ENCODE results near the gene NRG3.
"Not testable (repeated sequence)": the region's sequence is repeated elsewhere in the genome, so short reads cannot be mapped to it uniquely, and the experiment has no call there.

NRG3 gene

DNA sequence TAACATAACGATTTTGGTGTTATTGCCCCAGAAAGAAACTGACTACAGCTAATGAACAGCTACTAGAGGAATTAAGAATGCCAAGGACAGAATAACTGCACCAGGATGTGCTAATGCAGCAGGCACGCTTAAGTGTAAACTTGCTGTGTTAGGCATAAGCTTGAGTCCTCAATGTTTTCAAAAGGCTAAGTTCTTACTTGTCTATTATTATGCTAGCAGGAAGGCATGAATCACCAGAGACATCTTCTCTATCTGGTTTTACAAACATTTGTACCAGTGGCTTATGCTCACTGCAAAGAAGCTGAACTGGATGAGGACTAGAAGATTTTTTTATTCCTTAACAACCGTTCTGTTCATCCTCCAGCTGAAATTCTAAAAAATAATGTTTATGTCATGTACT is 1035.3 kb downstream of the NRG3 start:
- no peak for DNase-seq (ENCODE audit: low read depth in 2 of 2)

DNA sequence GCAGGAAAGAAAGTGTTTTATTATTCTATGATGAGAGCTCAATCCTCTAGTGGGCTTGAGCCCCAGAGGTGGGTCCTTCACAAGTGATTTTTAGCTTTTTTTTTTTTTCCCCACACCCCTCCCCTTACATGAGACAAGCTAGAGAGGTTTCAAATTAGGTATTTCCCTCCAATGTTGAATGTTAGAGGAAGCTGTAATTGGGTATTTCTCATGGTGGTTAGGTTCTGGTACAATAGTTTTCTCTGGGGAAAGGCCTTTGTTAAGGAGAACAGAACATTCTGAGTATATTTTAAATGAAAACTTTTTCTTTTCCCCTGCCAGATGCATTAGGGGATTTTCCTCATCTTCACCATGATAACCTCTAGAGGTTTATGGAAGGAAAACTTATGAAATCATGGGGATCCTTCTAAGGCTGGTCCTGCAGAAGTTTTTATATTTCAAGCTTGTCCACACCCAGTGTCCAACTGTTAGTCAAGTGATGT is 1039.7 kb downstream of the NRG3 start:
- DNase-seq (ENCODE audit: low read depth in 2 of 2) = no peak

DNA sequence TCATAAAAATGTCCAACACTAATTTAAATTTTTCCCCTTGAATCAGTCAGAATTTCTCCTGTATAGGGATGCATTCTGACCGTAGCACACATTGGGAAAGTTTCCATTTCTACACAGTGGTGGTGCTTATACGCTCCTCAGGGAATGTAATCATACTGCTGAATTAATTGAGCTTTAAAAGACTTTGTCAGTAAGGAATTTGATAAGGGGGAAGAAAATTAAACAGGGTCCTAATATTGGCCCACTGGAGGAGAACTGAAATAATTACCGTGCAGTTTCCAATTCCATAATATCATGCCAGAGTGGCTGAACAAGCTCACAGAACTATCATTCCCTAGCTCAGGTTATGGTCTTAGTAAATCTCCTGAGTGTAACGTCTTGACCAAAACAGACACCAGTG is 1041.9 kb downstream of the NRG3 start:
- DNase-seq (ENCODE audit: low read depth in 2 of 2) = no peak

DNA sequence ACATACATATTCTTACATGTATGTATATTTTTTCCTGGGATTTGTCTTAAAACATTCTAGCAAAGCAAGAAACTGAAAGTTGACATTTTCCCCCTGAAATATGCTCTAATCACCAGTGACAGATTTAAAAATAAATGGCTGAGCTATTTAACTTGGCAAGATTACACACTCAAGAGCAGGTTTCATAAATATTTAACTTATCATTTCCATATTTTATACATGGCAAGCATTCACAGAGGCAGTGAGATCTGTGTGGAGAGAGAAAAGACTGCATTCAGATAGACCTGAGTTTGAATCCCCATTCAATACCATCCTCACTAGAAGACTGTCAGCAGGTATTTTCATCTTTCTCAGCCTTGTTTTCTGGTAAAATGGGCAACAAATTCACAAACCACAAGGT is 1043.0 kb downstream of the NRG3 start:
- no peak for DNase-seq (ENCODE audit: low read depth in 2 of 2)

DNA sequence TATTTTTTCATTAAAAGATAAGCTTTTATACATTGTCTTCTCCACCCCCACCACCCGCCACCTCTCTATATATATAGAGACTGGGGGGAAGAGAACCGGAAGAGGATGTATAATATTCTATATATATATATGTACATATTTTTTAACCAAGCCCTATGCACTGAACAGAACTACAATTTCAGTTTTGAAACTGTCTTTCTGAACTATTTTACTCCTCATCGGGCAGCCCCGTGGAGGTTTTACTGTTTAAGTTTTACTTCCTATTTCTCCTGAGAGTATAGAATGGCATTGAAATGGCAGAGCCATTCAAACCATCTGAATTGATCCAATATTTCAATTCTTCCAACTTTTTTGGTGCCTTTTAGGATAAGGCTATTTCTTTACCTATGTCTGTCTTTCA is 1047.1 kb downstream of the NRG3 start:
- no peak for DNase-seq (ENCODE audit: low read depth in 2 of 2)

DNA sequence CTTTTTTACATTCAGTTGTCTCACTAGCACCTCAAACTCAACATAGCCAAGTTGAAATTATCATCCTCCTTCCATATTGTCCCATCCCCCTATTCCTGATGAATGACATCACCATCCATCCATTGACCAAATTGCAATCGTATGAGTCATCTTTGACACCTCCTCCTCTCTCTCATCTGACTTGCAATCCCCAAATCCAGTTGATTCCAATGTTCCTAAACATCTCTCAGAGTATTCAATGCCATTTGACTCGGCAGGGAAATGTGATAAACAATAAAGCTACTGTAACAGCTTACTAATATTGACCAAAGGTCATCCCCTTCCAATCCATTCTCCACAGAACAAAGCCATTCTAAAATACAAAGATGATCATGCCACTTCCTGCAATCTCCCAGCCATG is 1047.8 kb downstream of the NRG3 start:
- no peak for DNase-seq (ENCODE audit: low read depth in 2 of 2)

DNA sequence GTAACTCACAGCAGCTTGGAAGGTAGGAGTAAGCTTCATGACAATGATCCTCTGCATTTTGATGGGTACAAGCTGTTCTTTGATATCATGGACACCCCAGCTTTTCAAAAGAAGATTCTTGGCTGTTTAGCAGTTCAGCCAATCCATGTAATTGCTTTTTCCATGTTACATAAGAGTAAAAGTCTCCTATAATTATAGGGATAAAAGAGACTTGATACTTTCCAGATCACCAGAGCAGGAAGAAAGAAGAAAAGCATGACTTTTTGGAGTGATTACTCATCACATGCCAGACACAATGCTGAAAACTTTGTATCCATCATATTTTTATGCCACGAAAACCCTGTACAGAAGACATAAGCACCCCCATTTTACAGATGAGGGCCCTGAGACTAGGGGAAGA is 1049.7 kb downstream of the NRG3 start:
- DNase-seq (ENCODE audit: low read depth in 2 of 2) = no peak

DNA sequence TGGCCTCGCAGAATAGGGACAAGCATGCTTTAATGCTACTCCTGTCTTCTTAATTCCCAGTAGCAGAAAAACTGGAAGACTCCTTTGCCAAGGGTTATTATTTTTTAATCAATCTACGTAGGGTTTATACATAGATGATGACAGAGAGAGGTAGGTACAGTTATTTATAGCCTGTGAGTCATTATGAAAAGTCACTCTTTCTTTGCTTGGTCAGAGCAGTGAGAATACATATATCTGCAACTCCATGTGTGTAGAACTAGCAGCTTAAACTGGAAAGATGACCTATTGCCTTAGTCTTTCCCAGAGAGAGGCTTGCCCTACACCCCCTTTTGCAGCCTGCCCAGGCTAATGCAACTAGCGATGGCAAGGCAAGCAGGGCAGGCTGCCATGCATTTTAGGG is 1050.6 kb downstream of the NRG3 start:
- DNase-seq (ENCODE audit: low read depth in 2 of 2) = no peak

DNA sequence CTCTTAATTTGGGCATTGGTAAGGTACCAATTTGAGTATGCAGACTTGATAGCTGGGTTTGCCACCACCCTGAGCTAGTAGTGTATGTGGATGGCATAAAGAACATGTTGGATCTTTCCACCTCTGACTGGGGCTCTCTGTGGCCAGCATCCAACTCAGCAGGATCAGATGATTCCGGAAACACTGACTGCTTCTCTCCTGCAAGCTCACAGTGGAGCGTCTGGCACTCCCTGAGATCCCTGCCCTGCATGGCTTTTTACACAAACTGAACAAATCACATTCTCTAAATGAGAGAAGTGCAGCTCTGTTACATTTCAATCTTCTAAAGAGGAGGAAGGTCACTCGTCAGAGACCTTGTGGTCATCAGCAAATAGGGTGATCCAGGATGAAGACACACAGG is 1057.5 kb downstream of the NRG3 start:
- DNase-seq (ENCODE audit: low read depth in 2 of 2) = no peak

DNA sequence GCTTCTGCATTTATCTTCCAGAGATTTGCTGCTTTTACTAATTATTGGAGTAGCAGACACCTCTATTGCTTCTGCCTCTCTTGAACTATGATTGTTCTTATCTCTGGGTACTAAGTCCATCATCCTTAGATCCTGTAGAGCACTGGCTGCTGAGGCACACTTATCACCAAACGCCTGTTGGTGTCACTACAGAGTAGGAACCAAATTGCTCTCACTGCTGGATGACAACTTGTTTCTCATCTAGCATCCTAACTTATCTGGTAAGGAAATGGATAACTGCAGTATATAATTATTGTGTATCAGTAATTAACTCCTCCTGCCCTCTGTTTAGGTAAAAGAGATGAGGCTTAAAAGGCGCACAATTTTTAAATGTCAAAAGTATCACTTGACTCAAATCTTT is 1059.4 kb downstream of the NRG3 start:
- DNase-seq (ENCODE audit: low read depth in 2 of 2) = no peak

DNA sequence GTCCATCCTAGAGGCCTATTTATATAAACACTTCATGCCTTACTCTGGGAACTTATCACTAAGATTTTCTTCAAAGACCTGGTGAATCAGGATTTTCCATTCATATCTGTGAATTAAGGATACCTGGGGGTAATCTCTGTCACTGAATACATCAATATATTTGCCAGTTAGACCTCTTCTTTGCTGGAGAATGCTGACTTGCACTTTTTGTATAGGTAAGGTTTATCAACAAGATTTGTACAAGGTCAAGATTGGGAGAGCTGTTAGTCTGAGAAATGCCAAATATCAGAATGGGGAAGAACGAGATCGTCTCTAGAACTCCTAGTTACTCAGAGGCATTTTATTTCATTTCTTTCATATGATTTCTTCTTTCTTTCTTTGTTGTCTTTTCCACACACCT is 1060.0 kb downstream of the NRG3 start:
- DNase-seq (ENCODE audit: low read depth in 2 of 2) = no peak

DNA sequence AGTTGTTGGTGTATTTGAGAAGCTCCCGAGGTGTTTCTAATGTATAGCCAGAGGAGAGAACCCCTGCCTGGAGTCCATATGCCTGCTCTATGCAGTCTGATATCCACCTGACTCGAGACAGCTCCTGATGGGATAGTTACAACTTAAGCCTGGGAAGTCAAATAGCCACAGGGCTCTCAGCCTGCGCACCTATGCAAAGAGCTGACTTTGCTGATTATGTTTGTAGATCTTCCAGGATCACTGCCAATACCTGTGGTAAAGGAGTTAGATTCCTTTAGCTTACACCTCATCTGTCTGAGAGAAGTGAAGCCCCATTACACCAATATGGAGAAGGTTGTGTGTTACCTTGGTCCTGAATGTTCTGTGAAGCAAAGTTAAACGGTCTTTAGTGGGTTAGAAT is 1063.3 kb downstream of the NRG3 start:
- no peak for DNase-seq (ENCODE audit: low read depth in 2 of 2)

DNA sequence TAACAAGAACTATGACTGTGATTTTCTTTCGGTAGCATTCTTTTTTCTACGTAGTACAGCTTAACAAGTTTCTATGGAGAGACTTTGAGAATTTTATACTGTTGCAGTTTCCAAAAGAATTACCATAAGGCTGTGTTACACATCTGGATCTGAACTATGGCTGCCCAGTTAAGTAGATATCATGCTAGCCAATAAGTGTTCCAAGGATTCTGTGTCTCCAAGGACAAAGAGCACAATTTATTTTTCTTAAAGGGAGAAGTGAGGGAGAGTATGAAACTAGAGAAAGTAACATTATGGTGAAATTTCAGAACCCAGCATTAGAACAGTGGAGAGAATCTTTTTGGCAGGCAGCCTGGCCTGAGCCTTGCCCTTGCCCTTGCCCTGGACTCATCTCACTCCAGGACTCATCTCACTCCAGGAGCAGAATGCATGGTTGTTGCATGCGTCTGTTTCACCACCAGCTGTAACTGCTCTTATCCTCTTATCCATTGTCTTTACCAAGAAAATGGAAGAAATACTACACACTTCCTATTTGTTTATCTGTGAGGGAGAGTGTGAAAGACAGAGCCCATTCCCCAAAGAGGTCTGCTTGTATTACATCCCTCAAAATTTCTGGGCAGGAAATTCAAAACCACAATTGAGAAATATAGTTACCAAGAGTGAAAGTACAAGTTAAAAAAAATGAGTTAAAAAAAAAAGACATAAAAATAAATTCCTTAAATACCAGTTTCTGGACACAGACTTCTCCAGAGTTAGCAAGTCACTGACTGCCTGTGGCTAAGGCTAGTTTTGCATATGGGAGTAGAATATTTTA is 1067.5 kb downstream of the NRG3 start:
- DNase-seq (ENCODE audit: low read depth in 2 of 2) = no peak

DNA sequence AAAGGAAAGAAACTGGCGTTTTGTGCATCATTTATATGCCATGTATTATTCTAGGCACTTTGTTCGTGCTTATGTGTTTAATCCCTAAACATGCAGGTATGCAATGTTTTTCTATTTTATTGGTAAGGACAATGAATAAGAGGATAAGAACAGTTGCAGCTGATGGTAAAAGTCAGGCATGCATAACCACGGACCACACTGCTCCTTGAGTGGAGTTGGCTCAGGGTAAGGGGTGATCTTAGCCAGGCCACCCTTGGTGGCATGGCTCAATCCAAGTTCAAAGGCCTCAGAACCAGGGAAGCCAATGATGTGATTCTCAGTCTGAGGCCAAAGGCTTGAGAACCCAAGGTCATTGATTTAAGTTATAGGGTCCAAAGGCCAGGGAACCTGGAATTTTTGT is 1068.1 kb downstream of the NRG3 start:
- DNase-seq (ENCODE audit: low read depth in 2 of 2) = no peak

DNA sequence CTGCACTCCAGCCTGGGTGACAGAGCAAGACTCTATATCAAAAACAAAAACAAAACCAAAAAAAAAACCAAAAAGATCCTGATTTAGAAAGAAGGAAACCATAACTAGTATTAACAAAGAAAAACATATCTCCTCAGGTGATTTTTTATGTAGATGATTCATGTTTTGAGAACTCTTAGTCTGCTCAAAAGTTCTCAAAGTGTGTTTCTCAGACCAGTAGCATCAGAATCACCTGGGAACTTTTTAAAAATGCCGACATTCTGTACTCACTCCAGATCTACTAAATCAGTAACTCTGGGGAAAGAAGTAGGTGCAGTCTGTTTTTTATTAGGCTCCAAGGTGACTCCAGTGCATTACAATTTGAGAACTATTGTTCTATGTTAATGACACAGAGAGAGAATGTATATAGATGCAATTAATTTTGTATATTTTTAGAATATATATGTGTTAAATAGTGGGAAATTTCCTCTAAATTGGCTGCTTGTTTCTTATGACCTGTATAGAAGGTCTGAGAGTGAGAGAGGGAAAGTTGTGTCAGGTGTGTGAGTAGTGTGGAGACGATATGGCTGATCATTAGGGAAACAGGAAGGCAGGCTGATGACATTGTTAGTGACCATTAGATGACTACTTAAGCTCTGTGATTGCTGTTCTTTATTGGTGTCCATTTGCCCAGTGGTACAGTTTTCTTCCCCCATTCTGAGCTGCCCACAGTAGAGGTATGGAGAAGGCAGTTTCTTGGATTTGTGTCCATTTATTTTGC is 1075.0 kb downstream of the NRG3 start:
- no peak for DNase-seq (ENCODE audit: low read depth in 2 of 2)

DNA sequence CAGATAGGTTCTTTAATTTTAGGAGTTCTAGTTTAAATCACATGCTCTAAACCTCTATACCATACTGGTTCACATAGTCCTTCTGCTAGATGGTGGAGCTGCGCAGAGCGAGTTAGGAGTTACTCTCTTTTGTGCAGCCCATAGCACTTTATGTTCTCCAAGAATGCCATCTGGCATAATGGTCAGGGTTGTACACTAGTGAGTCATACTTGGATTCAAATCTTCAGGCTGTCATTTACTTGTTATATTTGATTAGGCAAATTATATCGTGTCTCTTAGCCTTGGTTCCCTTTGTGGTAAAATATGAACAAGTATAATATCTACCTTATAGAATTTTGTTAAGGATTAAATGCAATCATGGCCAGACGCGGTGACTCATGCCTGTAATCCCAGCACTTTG is 1078.3 kb downstream of the NRG3 start:
- no peak for DNase-seq (ENCODE audit: low read depth in 2 of 2)

DNA sequence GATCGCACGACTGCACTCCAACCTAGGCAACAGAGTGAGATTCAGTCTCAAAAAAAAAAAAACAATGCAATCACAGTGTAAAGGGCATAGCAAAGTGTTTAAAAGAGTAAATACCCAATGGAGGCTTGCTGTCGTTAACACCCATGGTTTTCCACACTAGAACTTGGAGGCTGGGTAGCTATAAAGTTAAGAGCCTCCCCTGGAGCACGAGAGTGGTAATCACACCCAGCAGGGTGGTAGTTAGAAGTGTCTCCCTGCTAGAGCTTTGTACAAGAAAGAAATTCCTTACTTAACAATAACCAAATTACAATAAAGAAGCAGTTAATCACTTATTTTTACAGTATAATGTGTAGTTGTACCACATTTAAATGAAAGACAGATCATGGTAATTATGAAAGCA is 1078.9 kb downstream of the NRG3 start:
- no peak for DNase-seq (ENCODE audit: low read depth in 2 of 2)

DNA sequence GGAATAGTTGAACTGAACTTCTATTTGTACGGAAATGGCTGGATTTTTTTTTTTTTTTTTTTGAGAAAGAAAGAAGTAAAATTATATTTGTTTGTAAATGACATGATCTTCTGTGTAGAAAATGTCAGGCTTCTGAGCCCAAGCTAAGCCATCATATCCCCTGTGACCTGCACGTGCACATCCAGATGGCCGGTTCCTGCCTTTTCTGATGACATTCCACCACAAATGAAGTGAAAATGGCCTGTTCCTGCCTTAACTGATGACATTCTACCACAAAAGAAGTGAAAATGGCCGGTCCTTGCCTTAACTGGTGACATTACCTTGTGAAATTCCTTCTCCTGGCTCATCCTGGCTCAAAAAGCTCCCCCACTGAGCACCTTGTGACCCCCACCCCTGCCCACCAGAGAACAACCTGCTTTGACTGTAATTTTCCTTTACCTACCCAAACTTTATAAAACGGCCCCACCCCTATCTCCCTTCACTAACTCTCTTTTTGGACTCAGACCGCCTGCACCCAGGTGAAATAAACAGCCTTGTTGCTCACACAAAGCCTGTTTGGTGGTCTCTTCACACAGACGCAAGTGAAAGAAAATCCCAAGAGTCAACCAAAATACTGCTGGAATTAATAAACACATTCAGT is 1085.5 kb downstream of the NRG3 start:
- not testable (repeated sequence) for DNase-seq (ENCODE audit: low read depth in 2 of 2)

DNA sequence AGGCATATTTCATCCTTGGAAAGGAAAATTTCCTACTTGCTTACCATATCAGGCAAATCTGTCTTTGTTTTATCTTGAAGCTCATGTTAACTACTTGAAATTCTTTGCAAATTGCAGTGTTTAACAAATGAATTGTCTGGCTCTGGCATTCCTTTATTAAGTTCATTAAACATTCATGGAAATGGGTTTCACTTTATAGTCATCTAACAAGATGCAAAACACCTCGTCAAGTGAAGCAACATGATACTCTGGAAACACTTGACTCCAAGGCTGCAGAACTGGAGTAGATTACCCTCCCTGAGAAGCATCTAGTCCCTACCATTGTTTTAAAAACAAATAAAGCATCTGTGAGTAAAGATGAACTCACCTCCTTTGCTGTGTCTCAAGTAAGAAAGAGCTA is 1086.9 kb downstream of the NRG3 start:
- DNase-seq (ENCODE audit: low read depth in 2 of 2) = no peak

DNA sequence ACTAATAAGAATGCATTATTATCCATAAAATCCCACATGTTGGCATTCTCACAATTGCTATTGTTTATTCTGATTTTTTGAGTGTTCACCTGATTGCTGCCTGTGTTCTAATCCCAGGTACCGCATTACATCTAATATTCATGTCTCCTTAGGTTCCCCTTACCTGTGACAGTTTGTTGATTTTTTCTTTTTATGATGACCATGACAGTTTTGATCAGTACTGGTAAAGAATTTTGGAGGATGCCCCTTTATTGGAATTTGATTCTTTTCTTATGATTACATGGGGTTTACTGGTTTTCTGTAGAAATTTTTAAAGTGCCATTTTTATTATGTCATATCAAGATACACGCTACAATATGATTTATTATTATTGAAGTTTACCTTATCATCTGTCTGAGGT is 1091.1 kb downstream of the NRG3 start:
- DNase-seq (ENCODE audit: low read depth in 2 of 2) = no peak

DNA sequence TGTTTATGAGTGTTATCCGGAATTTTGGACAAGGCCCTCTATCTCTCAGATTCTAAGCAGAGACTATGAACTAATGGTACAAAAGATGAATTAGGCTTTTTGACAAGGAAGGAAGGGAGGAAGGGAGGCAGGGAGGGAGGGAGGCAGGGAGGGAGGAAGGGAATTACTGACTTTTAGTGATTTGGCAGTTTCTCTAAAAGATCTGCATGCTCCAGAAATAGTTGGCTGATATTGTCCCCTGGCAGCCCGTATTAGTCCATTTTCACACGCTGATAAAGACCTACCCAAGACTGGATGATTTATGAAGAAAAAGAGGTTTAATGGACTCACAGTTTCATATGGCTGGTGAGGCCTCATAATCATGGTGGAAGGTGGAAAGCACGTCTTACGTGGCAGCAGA is 1093.5 kb downstream of the NRG3 start:
- no peak for DNase-seq (ENCODE audit: low read depth in 2 of 2)

DNA sequence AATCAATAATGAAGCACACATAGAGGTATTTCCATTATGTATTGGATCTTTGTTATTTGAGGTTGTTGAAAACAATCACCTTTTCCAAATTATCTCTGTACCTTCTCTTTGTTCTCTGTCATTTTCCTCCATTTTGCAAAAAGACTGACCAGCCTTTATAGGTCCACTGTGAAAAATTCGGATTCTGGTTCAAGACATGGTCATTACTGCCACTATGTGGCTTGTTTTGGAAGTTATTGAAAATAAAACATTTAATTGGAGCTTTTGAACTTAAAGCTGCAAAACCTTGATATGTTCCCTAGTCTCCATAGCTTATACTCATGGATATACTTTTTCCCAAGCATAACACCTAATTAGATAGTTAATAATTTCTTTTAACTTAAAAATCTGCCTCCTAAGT is 1094.4 kb downstream of the NRG3 start:
- no peak for DNase-seq (ENCODE audit: low read depth in 2 of 2)

DNA sequence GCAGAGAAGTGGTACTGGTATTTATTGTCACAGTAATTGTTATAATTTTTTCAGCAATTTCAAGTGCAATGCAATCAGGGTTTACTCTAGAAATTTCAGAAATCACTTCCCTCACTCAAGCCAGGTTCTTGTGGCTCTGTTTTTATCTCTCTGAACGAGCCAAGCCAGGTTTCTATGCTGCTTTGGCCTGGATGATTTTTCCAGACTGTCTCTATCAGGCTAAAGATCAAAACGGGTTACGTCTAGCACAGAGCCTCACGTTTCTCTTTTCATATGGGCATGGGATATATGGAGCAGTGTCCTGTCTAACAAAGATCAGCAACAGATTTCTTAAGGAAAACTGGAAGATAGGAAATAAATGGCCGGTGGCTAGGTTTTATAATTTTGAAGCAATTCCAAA is 1105.3 kb downstream of the NRG3 start:
- no peak for DNase-seq (ENCODE audit: low read depth in 2 of 2)
